Measurements from ENCODE around the gene NAV2. TPM values are rescaled to one million over a fixed set of nuclear protein-coding genes. Genes with fewer than 3 reads are reported as not detected.

NAV2 gene
- polyA plus RNA-seq, 2 donors, result 4.3 to 9.7 TPM

DNA sequence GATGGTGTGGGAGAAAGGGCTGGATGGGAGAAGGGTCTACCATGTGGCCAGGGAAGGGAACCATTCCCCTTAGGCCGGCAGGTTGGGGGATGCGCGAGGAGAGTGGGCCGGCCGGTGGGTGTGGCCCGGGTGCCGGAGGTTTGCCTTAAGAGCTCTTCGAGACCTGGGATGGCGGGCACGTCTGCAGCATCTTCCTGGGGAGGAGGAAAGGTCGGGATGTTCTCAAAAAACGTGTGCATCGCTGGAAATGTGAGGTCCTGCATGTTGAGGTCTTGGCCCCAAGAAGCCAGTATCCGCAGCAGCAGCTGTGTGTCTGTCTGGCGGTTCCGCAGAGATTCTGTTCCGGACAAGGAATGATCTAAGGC, 1.4 kb downstream of the NAV2 start:
- Histone ChIP-seq H3K4me3 (ENCODE audit: low read depth in 1 of 2, low read length in 2 of 2) (peak overlapping the region; percentile 65 to 69), H3K4me1 (ENCODE audit: control insufficient read depth in 2 of 2, insufficient read depth in 2 of 2, low read length in 1 of 2) (peaks cover 0 to 9% of the 10 kb centered on the region in 2 donors), H3K27ac (ENCODE audit: low read depth in 2 of 2, low read length in 1 of 2) (peak overlapping the region; percentile 6 to 91), H3K9me3 (ENCODE audit: control insufficient read depth in 2 of 2, insufficient read depth in 1 of 2, low read depth in 1 of 2, low read length in 1 of 2) (no peaks in the 10 kb centered on the region), H3K27me3 (ENCODE audit: control insufficient read depth in 1 of 2, insufficient read depth in 2 of 2, low read length in 2 of 2) (peaks cover 0 to 3% of the 10 kb centered on the region in 2 donors), H3K36me3 (ENCODE audit: control insufficient read depth in 2 of 2, insufficient read depth in 2 of 2, low read length in 1 of 2) (no peaks in the 10 kb centered on the region)
- WGBS, 2 donors, result 3 to 4% methylated on average over 17 of the region's 17 CpGs

- Histone ChIP-seq H3K27me3 (ENCODE audit: control insufficient read depth in 1 of 2, insufficient read depth in 2 of 2, low read length in 2 of 2) (peaks cover 0 to 3% of the 10 kb centered on the region in 2 donors), H3K27ac (ENCODE audit: low read depth in 2 of 2, low read length in 1 of 2) (peak overlapping the region; percentile 6 to 91), H3K4me1 (ENCODE audit: control insufficient read depth in 2 of 2, insufficient read depth in 2 of 2, low read length in 1 of 2) (peaks cover 0 to 9% of the 10 kb centered on the region in 2 donors), H3K4me3 (ENCODE audit: low read depth in 1 of 2, low read length in 2 of 2) (peak overlapping the region; percentile 65 to 69), H3K9me3 (ENCODE audit: control insufficient read depth in 2 of 2, insufficient read depth in 1 of 2, low read depth in 1 of 2, low read length in 1 of 2) (no peaks in the 10 kb centered on the region), H3K36me3 (ENCODE audit: control insufficient read depth in 2 of 2, insufficient read depth in 2 of 2, low read length in 1 of 2) (no peaks in the 10 kb centered on the region)
- WGBS, 2 donors, result 23 to 26% methylated on average over 25 of the region's 25 CpGs
Observed at GRCh38 chr11:19714387-19715363, 2.0 kb downstream of the NAV2 start.

GRCh38 chr11:19715373-19715772, 2.7 kb downstream of the NAV2 start:
- WGBS, 2 donors, result 53 to 55% methylated on average over 6 of the region's 6 CpGs
- Histone ChIP-seq H3K4me3 (ENCODE audit: low read depth in 1 of 2, low read length in 2 of 2) (peak overlapping the region in 1 of 2 donors; percentile 69), H3K9me3 (ENCODE audit: control insufficient read depth in 2 of 2, insufficient read depth in 1 of 2, low read depth in 1 of 2, low read length in 1 of 2) (no peaks in the 10 kb centered on the region), H3K27me3 (ENCODE audit: control insufficient read depth in 1 of 2, insufficient read depth in 2 of 2, low read length in 2 of 2) (peaks cover 0 to 3% of the 10 kb centered on the region in 2 donors), H3K27ac (ENCODE audit: low read depth in 2 of 2, low read length in 1 of 2) (peak overlapping the region in 1 of 2 donors; percentile 91), H3K4me1 (ENCODE audit: control insufficient read depth in 2 of 2, insufficient read depth in 2 of 2, low read length in 1 of 2) (peaks cover 0 to 9% of the 10 kb centered on the region in 2 donors), H3K36me3 (ENCODE audit: control insufficient read depth in 2 of 2, insufficient read depth in 2 of 2, low read length in 1 of 2) (no peaks in the 10 kb centered on the region)

GRCh38 chr11:19718051-19718450, 5.4 kb downstream of the NAV2 start:
- H3K27me3 ChIP-seq (ENCODE audit: control insufficient read depth in 1 of 2, insufficient read depth in 2 of 2, low read length in 2 of 2), result peaks cover 0 to 3% of the 10 kb centered on the region in 2 donors
- peak overlapping the region in 1 of 2 donors; percentile 17 for H3K27ac ChIP-seq (ENCODE audit: low read depth in 2 of 2, low read length in 1 of 2)
- 61 to 76% methylated on average over 1 of the region's 1 CpG for WGBS, 2 donors
- no peaks in the 10 kb centered on the region for H3K36me3 ChIP-seq (ENCODE audit: control insufficient read depth in 2 of 2, insufficient read depth in 2 of 2, low read length in 1 of 2)
- no peak overlapping the region for H3K4me3 ChIP-seq (ENCODE audit: low read depth in 1 of 2, low read length in 2 of 2)
- H3K9me3 ChIP-seq (ENCODE audit: control insufficient read depth in 2 of 2, insufficient read depth in 1 of 2, low read depth in 1 of 2, low read length in 1 of 2), result no peaks in the 10 kb centered on the region
- H3K4me1 ChIP-seq (ENCODE audit: control insufficient read depth in 2 of 2, insufficient read depth in 2 of 2, low read length in 1 of 2), result peaks cover 0 to 11% of the 10 kb centered on the region in 2 donors

DNA sequence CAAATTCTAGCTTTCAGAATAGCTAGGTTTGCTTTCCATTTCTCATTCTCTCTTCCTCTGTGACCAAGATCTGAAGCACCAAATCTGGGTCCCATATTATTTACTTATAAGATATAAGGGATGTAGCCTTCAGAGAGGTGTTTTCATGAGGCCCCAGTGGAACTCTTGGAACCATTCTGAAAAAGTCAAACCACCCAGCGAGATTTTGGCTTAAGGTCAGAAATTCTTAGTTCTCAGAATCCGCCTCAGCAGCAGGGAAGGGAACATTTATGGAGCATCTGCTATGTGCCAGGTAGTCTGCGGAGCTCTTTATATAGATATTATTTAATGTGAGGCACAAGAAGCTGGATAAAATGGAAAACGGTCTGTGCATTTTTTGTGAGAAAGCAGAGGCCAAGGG, 6.3 kb downstream of the NAV2 start:
- H3K27me3 ChIP-seq (ENCODE audit: control insufficient read depth in 1 of 2, insufficient read depth in 2 of 2, low read length in 2 of 2), result no peaks in the 10 kb centered on the region
- no peak overlapping the region for H3K4me3 ChIP-seq (ENCODE audit: low read depth in 1 of 2, low read length in 2 of 2)
- H3K4me1 ChIP-seq (ENCODE audit: control insufficient read depth in 2 of 2, insufficient read depth in 2 of 2, low read length in 1 of 2), result peaks cover 0 to 10% of the 10 kb centered on the region in 2 donors
- H3K9me3 ChIP-seq (ENCODE audit: control insufficient read depth in 2 of 2, insufficient read depth in 1 of 2, low read depth in 1 of 2, low read length in 1 of 2), result no peaks in the 10 kb centered on the region
- H3K27ac ChIP-seq (ENCODE audit: low read depth in 2 of 2, low read length in 1 of 2), result no peak overlapping the region
- 83 to 90% methylated on average over 4 of the region's 4 CpGs for WGBS, 2 donors
- no peaks in the 10 kb centered on the region for H3K36me3 ChIP-seq (ENCODE audit: control insufficient read depth in 2 of 2, insufficient read depth in 2 of 2, low read length in 1 of 2)

DNA sequence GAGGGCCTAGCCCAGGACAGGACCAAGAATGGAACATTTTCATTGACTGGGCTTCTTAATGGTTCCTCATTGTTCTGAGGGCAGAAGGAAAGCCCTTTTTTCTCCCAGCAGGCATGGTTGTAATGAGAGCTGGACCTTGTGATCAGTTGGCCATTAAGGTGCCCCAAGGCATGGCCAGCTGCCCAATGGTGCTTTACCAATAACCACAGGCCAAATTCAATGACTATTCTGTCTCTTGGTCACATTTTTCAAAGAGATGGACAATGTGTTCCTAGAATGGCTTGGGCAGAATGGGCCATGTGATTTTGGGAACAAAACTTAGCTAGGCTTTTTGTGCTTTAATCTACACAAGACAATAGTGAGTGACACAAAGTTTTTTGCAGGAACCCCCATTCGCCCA, 7.3 kb downstream of the NAV2 start:
- H3K27me3 ChIP-seq (ENCODE audit: control insufficient read depth in 1 of 2, insufficient read depth in 2 of 2, low read length in 2 of 2), result no peaks in the 10 kb centered on the region
- peak overlapping the region in 1 of 2 donors; percentile 39 for H3K27ac ChIP-seq (ENCODE audit: low read depth in 2 of 2, low read length in 1 of 2)
- H3K4me1 ChIP-seq (ENCODE audit: control insufficient read depth in 2 of 2, insufficient read depth in 2 of 2, low read length in 1 of 2), result peaks cover 0 to 8% of the 10 kb centered on the region in 2 donors
- WGBS, 2 donors, result 93 to 96% methylated on average over 1 of the region's 1 CpG
- H3K9me3 ChIP-seq (ENCODE audit: control insufficient read depth in 2 of 2, insufficient read depth in 1 of 2, low read depth in 1 of 2, low read length in 1 of 2), result no peaks in the 10 kb centered on the region
- H3K4me3 ChIP-seq (ENCODE audit: low read depth in 1 of 2, low read length in 2 of 2), result no peak overlapping the region
- H3K36me3 ChIP-seq (ENCODE audit: control insufficient read depth in 2 of 2, insufficient read depth in 2 of 2, low read length in 1 of 2), result no peaks in the 10 kb centered on the region

DNA sequence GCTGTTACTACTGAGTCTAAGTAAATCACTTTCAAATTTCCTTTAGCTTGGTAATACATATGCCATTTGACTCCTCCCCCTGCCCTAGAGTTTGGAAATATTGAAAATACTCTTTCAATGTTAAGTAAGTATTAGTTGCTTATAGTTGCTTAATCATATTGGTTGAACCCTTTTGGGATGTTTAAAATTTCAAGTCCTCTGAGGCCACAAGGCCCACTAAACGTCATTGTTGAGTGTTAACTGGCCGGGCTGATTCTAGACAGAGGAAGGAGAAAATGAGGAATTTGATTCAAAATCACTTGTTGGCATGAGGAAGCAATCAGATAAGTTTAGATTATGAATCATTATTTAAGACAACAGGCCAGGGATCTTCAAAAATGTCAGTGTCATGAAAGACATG, 8.5 kb downstream of the NAV2 start:
- WGBS, 2 donors, result 83 to 91% methylated on average over 2 of the region's 2 CpGs
- no peaks in the 10 kb centered on the region for H3K9me3 ChIP-seq (ENCODE audit: control insufficient read depth in 2 of 2, insufficient read depth in 1 of 2, low read depth in 1 of 2, low read length in 1 of 2)
- no peaks in the 10 kb centered on the region for H3K36me3 ChIP-seq (ENCODE audit: control insufficient read depth in 2 of 2, insufficient read depth in 2 of 2, low read length in 1 of 2)
- H3K27me3 ChIP-seq (ENCODE audit: control insufficient read depth in 1 of 2, insufficient read depth in 2 of 2, low read length in 2 of 2), result no peaks in the 10 kb centered on the region
- H3K4me1 ChIP-seq (ENCODE audit: control insufficient read depth in 2 of 2, insufficient read depth in 2 of 2, low read length in 1 of 2), result peaks cover 2 to 12% of the 10 kb centered on the region in 2 donors
- H3K4me3 ChIP-seq (ENCODE audit: low read depth in 1 of 2, low read length in 2 of 2), result no peak overlapping the region
- H3K27ac ChIP-seq (ENCODE audit: low read depth in 2 of 2, low read length in 1 of 2), result no peak overlapping the region

DNA sequence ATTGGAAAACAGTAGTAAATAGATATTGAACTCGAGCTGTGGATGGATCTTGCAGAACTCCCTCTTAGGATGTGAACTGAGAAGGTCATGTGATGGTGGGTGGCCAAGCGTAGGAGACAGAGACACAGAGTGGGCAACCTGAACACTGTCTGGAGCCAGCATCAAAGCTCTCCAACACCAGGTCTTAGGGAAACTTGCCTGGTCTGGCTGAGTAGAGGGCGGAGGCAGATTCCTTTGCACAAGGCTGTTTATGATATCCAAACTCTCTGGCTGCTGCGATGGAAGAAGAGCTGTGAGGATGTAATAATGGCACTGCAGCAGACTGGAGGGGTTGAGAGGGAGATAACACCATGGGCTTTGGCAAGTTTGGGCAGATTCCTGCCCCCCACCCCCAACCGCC, 10.1 kb downstream of the NAV2 start:
- H3K4me1 ChIP-seq (ENCODE audit: control insufficient read depth in 2 of 2, insufficient read depth in 2 of 2, low read length in 1 of 2), result peaks cover 2 to 12% of the 10 kb centered on the region in 2 donors
- WGBS, 2 donors, result 55 to 76% methylated on average over 5 of the region's 5 CpGs
- H3K36me3 ChIP-seq (ENCODE audit: control insufficient read depth in 2 of 2, insufficient read depth in 2 of 2, low read length in 1 of 2), result no peaks in the 10 kb centered on the region
- peak overlapping the region in 1 of 2 donors; percentile 43 for H3K27ac ChIP-seq (ENCODE audit: low read depth in 2 of 2, low read length in 1 of 2)
- no peak overlapping the region for H3K4me3 ChIP-seq (ENCODE audit: low read depth in 1 of 2, low read length in 2 of 2)
- H3K9me3 ChIP-seq (ENCODE audit: control insufficient read depth in 2 of 2, insufficient read depth in 1 of 2, low read depth in 1 of 2, low read length in 1 of 2), result no peaks in the 10 kb centered on the region
- no peaks in the 10 kb centered on the region for H3K27me3 ChIP-seq (ENCODE audit: control insufficient read depth in 1 of 2, insufficient read depth in 2 of 2, low read length in 2 of 2)

DNA sequence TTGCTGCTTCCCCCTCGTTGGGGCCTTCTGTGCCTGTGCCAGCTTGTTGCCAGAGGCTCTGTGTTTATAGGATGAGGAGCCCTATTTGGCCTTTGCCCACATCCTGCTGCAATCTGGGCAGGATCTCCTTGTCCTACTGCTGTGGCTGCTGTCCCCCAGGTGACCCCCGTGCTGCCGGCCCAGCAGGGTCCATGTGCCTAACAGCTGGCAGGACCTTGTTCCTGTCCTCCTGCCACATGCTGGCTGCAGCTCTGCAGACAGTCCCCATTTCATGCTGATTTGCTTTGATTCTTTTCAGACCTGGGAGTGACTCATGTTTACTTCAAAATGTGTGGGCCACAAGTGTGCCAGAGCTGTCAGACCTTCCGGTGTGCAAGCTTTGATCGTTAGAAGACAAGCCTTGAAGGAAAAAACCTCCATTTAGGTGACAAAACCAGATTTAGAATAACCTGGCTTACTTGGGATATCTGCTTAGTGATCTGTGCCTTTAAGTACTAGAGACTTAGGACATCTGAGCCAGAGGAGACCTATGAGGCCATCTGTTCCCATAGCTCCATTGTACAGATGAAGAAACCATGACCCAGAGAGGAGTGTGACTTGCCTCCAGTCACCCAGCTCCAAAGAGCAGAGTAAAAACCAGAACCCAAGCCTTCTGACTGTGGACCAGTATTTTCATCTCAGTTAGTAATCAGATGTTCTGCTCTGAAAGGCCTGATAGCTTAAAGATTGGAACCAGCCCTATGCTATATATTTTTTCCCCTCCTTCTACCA, 11.1 kb downstream of the NAV2 start:
- Histone ChIP-seq H3K27me3 (ENCODE audit: control insufficient read depth in 1 of 2, insufficient read depth in 2 of 2, low read length in 2 of 2) (no peaks in the 10 kb centered on the region), H3K4me3 (ENCODE audit: low read depth in 1 of 2, low read length in 2 of 2) (no peak overlapping the region), H3K27ac (ENCODE audit: low read depth in 2 of 2, low read length in 1 of 2) (peak overlapping the region; percentile 31 to 69), H3K9me3 (ENCODE audit: control insufficient read depth in 2 of 2, insufficient read depth in 1 of 2, low read depth in 1 of 2, low read length in 1 of 2) (no peaks in the 10 kb centered on the region), H3K36me3 (ENCODE audit: control insufficient read depth in 2 of 2, insufficient read depth in 2 of 2, low read length in 1 of 2) (no peaks in the 10 kb centered on the region), H3K4me1 (ENCODE audit: control insufficient read depth in 2 of 2, insufficient read depth in 2 of 2, low read length in 1 of 2) (peaks cover 2 to 12% of the 10 kb centered on the region in 2 donors)
- WGBS, 2 donors, result 11 to 22% methylated on average over 5 of the region's 5 CpGs

Measured in esophagus (tissue), 2 donors.